CD4-positive, alpha-beta memory T cell (primary cell): ENCODE results near the gene MAPK6. TPM values are rescaled to one million over a fixed set of nuclear protein-coding genes. Genes with fewer than 3 reads are reported as not detected.
"Not testable (repeated sequence)": the region's sequence is repeated elsewhere in the genome, so short reads cannot be mapped to it uniquely, and the experiment has no call there.

Experiments
- CTCF ChIA-PET: fragments of 350-600 bp; sonication (Branson Sonifier 250); formaldehyde crosslinking; loops from one replicate; lab custom pipeline; 2021; ENCODE audit warnings: inconsistent platforms; ENCODE audit not compliant: partially characterized antibody; lab: Charles Lee
- POLR2A ChIA-PET: fragments of 350-600 bp; sonication (Branson Sonifier 250); formaldehyde crosslinking; loops from one replicate; lab custom pipeline; 2021; ENCODE audit not compliant: partially characterized antibody; lab: Charles Lee
- DNase-seq, 5 donors: peaks; one replicate each; pipeline versions ENCODE4 v3.0.0 to v3.0.0-alpha.2; 2020 to 2022; ENCODE audit warnings: mixed read lengths in 1 of 5
- H3K27ac ChIP-seq: one replicate; pipeline ENCODE4 v1.7.0; 2013; ENCODE audit warnings: low read depth, low read length
- H3K27me3 ChIP-seq: 2 replicates; pipeline ENCODE4 v1.7.0; 2013; ENCODE audit warnings: mild to moderate bottlenecking, low read length, moderate library complexity; ENCODE audit not compliant: insufficient read depth
- H3K36me3 ChIP-seq: 2 replicates; pipeline ENCODE4 v1.7.0; 2013; ENCODE audit warnings: mild to moderate bottlenecking, low read length, moderate library complexity; ENCODE audit not compliant: insufficient read depth
- H3K4me1 ChIP-seq: 2 replicates; pipeline ENCODE4 v1.7.0; 2013; ENCODE audit warnings: mild to moderate bottlenecking, low read length, moderate library complexity; ENCODE audit not compliant: insufficient read depth
- H3K4me3 ChIP-seq, 2 donors: one replicate each; pipeline ENCODE4 v1.7.0; 2013; ENCODE audit warnings: low read length in 2 of 2, mild to moderate bottlenecking in 1 of 2
- H3K9me3 ChIP-seq, 2 donors: one replicate each; pipeline ENCODE4 v1.7.0; 2013; ENCODE audit warnings: low read length in 2 of 2, control low read depth in 1 of 2; ENCODE audit not compliant: control insufficient read depth in 1 of 2
- H3K27ac Mint-ChIP-seq, 7 donors: one replicate each; pipeline ENCODE4 v1.8.0; 2020 to 2021; ENCODE audit warnings: mixed read lengths in 7 of 7, mild to moderate bottlenecking in 6 of 7, inconsistent platforms in 3 of 7, moderate library complexity in 3 of 7
- H3K27me3 Mint-ChIP-seq, 2 donors: one replicate each; pipeline ENCODE4 v1.8.0; 2020 to 2021; ENCODE audit warnings: mixed read lengths in 2 of 2
- H3K36me3 Mint-ChIP-seq, 2 donors: one replicate each; pipeline ENCODE4 v1.8.0; 2020 to 2021; ENCODE audit warnings: mixed read lengths in 2 of 2, inconsistent platforms in 1 of 2, mild to moderate bottlenecking in 1 of 2
- H3K4me1 Mint-ChIP-seq, 4 donors: one replicate each; pipeline ENCODE4 v1.8.0; 2020 to 2021; ENCODE audit warnings: mixed read lengths in 4 of 4, mild to moderate bottlenecking in 1 of 4
- H3K4me3 Mint-ChIP-seq, 8 donors: one replicate each; pipeline ENCODE4 v1.8.0; 2020 to 2021; ENCODE audit warnings: mixed read lengths in 8 of 8, mild to moderate bottlenecking in 7 of 8, moderate library complexity in 6 of 8, inconsistent platforms in 3 of 8
- H3K9me3 Mint-ChIP-seq, 8 donors: one replicate each; pipeline ENCODE4 v1.8.0; 2020 to 2021; ENCODE audit warnings: mixed read lengths in 8 of 8, mild to moderate bottlenecking in 5 of 8, inconsistent platforms in 3 of 8, moderate library complexity in 1 of 8
- intact Hi-C: fragments of 100-400 bp; cut with micrococcal nuclease; formaldehyde crosslinking; loops from one replicate; pipeline ENCODE4 v1.15.1; 2023
- polyA plus RNA-seq, 2 donors: library from polyadenylated mRNA; unstranded; fragments of 300-500 nt; fragmentation: Illumina TruSeq; gene quantifications; one replicate each; pipeline ENCODE4 v1.2.3, GENCODE V29; 2021
- total RNA-seq, 2 experiments: library from RNA; stranded (reverse); gene quantifications; one replicate each; pipeline ENCODE4 v1.2.3, GENCODE V29; 2021

The MAPK6 gene
- total and polyA plus RNA-seq, 4 experiments from 2014 or later, result 7.1 to 24.0 (median 13.1) TPM

DNA sequence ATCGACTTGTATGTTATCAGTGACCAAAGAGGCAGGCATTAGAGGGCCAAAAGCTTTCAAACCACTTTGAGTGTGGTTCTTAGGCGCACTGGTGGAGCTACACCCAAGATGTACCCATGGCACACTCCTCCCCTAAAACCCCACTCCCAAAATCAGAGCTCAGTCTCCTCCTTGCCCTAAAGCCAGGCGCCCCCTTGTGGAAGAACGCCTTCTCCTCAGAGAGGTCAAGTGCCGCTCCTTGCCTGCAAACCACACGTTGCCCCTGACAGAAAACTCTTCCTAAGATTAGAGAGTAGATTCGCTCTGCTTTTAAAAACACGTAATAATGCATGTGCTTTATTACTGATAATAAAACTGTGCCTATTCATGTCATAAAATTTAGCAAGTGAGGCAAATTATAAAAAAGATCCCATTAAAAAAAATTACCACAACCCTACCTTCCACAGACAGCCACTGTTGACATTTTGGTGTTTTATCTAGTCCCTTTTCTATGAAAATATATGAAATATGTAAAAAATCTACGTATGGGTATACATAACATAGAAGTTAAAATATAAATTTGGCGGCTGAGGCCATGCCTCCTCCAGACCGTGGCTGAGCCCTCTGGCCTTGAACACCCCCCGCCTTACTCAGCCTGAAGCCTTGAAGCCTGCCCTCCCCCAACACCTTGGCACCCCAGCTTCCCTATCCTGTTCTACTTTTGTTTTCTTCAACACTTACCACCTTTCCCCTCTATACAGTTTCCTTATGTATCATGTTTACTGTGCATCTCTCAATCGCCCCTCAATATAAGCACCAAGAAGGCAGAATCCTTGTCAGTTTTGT lies 60.1 kb downstream of the MAPK6 start:
- no peaks in the 10 kb centered on the region for H3K36me3 ChIP-seq
- Mint-ChIP-seq H3K27me3 (no peaks in the 10 kb centered on the region), H3K36me3 (no peaks in the 10 kb centered on the region), H3K4me1 (peaks cover 2 to 15% (median 6%) of the 10 kb centered on the region in 4 donors), H3K27ac (peak overlapping the region in 1 of 7 donors; percentile 31), H3K9me3 (no peaks in the 10 kb centered on the region), H3K4me3 (peak overlapping the region in 1 of 8 donors; percentile 0)
- DNase-seq, result peak; percentile 72 to 80 (median 73)
- ChIA-PET CTCF (interaction anchor here (0.6 to 8.3 kb wide), 43 partner anchors 11 to 190 kb away, joined by 3 to 101 read pairs (median 4); partner anchors contain the start of gene LEO1), POLR2A (interaction anchor here (1.1 to 3.4 kb wide), 4 partner anchors 8 to 108 kb away, joined by 3 to 16 read pairs (median 8); partner anchors contain the start of gene LEO1)
- no peak overlapping the region for H3K4me3 ChIP-seq
- H3K9me3 ChIP-seq, result no peaks in the 10 kb centered on the region
- H3K27ac ChIP-seq, result no peak overlapping the region
- intact Hi-C loops, result loop anchor here (1.0 to 5.0 kb wide), 6 partner anchors 32 to 191 kb away; no protein-coding TSS in a partner anchor
- no peaks in the 10 kb centered on the region for H3K4me1 ChIP-seq
- H3K27me3 ChIP-seq, result no peaks in the 10 kb centered on the region

- Histone ChIP-seq H3K9me3 (no peaks in the 10 kb centered on the region), H3K36me3 (no peaks in the 10 kb centered on the region), H3K27ac (no peak overlapping the region), H3K27me3 (no peaks in the 10 kb centered on the region), H3K4me3 (no peak overlapping the region), H3K4me1 (no peaks in the 10 kb centered on the region)
- intact Hi-C loops, result no loop called here
- H3K36me3 Mint-ChIP-seq, result no peaks in the 10 kb centered on the region
- DNase-seq, result no peak
- H3K9me3 Mint-ChIP-seq, result no peaks in the 10 kb centered on the region
- POLR2A ChIA-PET, result interaction anchor here (3.4 kb wide), 1 partner anchor 109 kb away, joined by 16 read pairs; the partner anchor contains the start of gene LEO1
- CTCF ChIA-PET, result interaction anchor here (0.6 to 8.3 kb wide), 18 partner anchors 11 to 191 kb away, joined by 3 to 101 read pairs (median 4); partner anchors contain the start of gene LEO1
- no peaks in the 10 kb centered on the region for H3K27me3 Mint-ChIP-seq
- H3K4me3 Mint-ChIP-seq, result no peak overlapping the region
- no peak overlapping the region for H3K27ac Mint-ChIP-seq
- H3K4me1 Mint-ChIP-seq, result peaks cover 2 to 15% (median 6%) of the 10 kb centered on the region in 4 donors
Observed at GRCh38 chr15:52080031-52080430, 61.0 kb downstream of the MAPK6 start.

DNA sequence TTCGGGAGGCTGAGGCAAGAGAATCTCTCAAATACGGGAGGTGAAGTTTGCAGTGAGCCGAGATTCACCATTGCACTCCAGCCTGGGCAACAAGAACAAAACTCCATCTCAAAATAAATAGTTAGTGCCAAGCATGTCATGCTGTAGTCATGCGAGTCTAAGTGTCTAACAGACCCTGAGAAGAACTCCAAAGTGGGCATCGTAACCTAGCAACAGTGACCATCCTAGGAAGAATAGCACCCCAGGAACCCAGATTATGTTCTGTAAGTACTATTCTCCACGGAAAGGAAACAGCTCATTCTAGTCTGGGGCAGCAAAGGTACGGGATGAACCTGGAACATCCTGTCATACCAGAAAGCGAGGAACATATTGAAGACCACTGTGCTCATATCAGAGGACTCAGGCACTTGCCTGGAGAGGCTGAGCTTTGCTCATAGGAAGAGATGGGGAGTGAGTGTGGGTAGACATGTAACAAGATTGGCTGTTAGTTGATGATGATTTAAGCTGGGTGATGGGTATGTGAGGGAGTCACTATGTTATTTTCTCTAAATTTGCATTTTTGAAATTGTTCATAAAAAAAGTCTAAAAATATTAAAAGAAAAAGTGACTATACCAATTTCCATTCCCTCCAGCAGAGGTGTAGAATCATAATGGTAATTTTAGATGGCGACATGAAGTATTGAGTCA lies 61.8 kb downstream of the MAPK6 start:
- no peaks in the 10 kb centered on the region for H3K36me3 ChIP-seq
- H3K4me1 Mint-ChIP-seq, result peaks cover 2 to 15% (median 6%) of the 10 kb centered on the region in 4 donors
- no peaks in the 10 kb centered on the region for H3K27me3 Mint-ChIP-seq
- H3K4me3 Mint-ChIP-seq, result no peak overlapping the region
- no peak overlapping the region for H3K27ac ChIP-seq
- no peaks in the 10 kb centered on the region for H3K4me1 ChIP-seq
- intact Hi-C loops, result no loop called here
- H3K9me3 ChIP-seq, result no peaks in the 10 kb centered on the region
- ChIA-PET CTCF (interaction anchor here (0.8 to 8.3 kb wide), 12 partner anchors 12 to 192 kb away, joined by 3 to 101 read pairs (median 10); partner anchors contain the start of gene LEO1), POLR2A (interaction anchor here (3.4 kb wide), 1 partner anchor 109 kb away, joined by 16 read pairs; the partner anchor contains the start of gene LEO1)
- H3K27me3 ChIP-seq, result no peaks in the 10 kb centered on the region
- no peaks in the 10 kb centered on the region for H3K36me3 Mint-ChIP-seq
- no peak overlapping the region for H3K4me3 ChIP-seq
- H3K9me3 Mint-ChIP-seq, result no peaks in the 10 kb centered on the region
- no peak for DNase-seq
- no peak overlapping the region for H3K27ac Mint-ChIP-seq

GRCh38 chr15:52082197-52083036 lies 63.4 kb downstream of the MAPK6 start:
- H3K9me3 Mint-ChIP-seq, result no peaks in the 10 kb centered on the region
- H3K4me3 Mint-ChIP-seq, result no peak overlapping the region
- Histone ChIP-seq H3K27me3 (no peaks in the 10 kb centered on the region), H3K4me3 (no peak overlapping the region), H3K4me1 (no peaks in the 10 kb centered on the region), H3K27ac (no peak overlapping the region), H3K36me3 (no peaks in the 10 kb centered on the region), H3K9me3 (no peaks in the 10 kb centered on the region)
- H3K36me3 Mint-ChIP-seq, result no peaks in the 10 kb centered on the region
- no peaks in the 10 kb centered on the region for H3K27me3 Mint-ChIP-seq
- intact Hi-C loops, result no loop called here
- DNase-seq, result no peak
- POLR2A ChIA-PET, result interaction anchor here (1.4 kb wide), 1 partner anchor 62 kb away, joined by 4 read pairs; no protein-coding TSS in a partner anchor
- CTCF ChIA-PET, result interaction anchor here (1.0 to 8.3 kb wide), 7 partner anchors 14 to 152 kb away, joined by 3 to 66 read pairs (median 9); no protein-coding TSS in a partner anchor
- H3K27ac Mint-ChIP-seq, result no peak overlapping the region
- peaks cover 2 to 15% (median 6%) of the 10 kb centered on the region in 4 donors for H3K4me1 Mint-ChIP-seq

- H3K4me3 ChIP-seq, H3K27me3 ChIP-seq, H3K4me3 Mint-ChIP-seq, H3K36me3 ChIP-seq, H3K36me3 Mint-ChIP-seq, H3K4me1 ChIP-seq, H3K27ac ChIP-seq, H3K9me3 ChIP-seq, intact Hi-C loops, H3K27me3 Mint-ChIP-seq, H3K27ac Mint-ChIP-seq, DNase-seq, H3K9me3 Mint-ChIP-seq: not testable (repeated sequence)
- ChIA-PET POLR2A (interaction anchor here (1.4 kb wide), 1 partner anchor 63 kb away, joined by 4 read pairs; no protein-coding TSS in a partner anchor), CTCF (interaction anchor here (0.9 to 8.3 kb wide), 9 partner anchors 14 to 153 kb away, joined by 3 to 66 read pairs (median 4); no protein-coding TSS in a partner anchor)
- H3K4me1 Mint-ChIP-seq, result peaks cover 2 to 15% (median 6%) of the 10 kb centered on the region in 4 donors
Observed at GRCh38 chr15:52083037-52083359, 64.0 kb downstream of the MAPK6 start.

DNA sequence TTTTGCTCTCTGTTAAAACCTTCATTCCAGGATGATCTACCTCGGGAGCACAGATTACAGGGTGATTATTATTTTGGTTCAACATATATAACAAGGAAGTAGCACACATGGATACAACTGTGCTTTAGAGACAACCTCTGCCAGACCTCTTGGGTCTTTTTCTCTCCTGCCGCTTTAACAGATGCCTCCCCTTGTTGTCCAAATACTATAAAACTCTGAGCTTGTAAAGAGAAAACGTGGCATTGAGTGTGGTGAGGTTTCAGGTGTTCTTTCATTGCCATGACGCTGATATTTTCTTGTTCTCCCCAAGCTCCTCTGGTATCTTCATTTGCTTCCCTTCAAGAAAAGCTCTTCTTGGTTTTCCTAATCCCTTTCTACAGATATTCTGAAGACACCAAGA lies 64.6 kb downstream of the MAPK6 start:
- intact Hi-C loops, result no loop called here
- Mint-ChIP-seq H3K4me3 (no peak overlapping the region), H3K36me3 (no peaks in the 10 kb centered on the region), H3K9me3 (no peaks in the 10 kb centered on the region), H3K27me3 (no peaks in the 10 kb centered on the region), H3K4me1 (peaks cover 2 to 14% (median 6%) of the 10 kb centered on the region in 4 donors), H3K27ac (no peak overlapping the region)
- H3K9me3 ChIP-seq, result no peaks in the 10 kb centered on the region
- no peak overlapping the region for H3K4me3 ChIP-seq
- no peaks in the 10 kb centered on the region for H3K36me3 ChIP-seq
- H3K27ac ChIP-seq, result no peak overlapping the region
- H3K4me1 ChIP-seq, result no peaks in the 10 kb centered on the region
- ChIA-PET CTCF (interaction anchor here (0.7 to 8.3 kb wide), 10 partner anchors 15 to 197 kb away, joined by 3 to 66 read pairs (median 4); no protein-coding TSS in a partner anchor), POLR2A (interaction anchor here (1.4 kb wide), 1 partner anchor 63 kb away, joined by 4 read pairs; no protein-coding TSS in a partner anchor)
- DNase-seq, result no peak
- no peaks in the 10 kb centered on the region for H3K27me3 ChIP-seq
